ENCODE results near the gene GRK2.
A peak's percentile ranks its signal among the peaks of the same experiment; 100 is the strongest.

The GRK2 gene

GRCh38 chr11:67292671-67293070 lies 26.4 kb downstream of the GRK2 start:
- in situ Hi-C loops (cut with HindIII; ENCODE audit: low sequenced_read_pairs) = no loop called here
- DNase-seq (ENCODE audit: low read depth, low spot score) = no peak
- no peak overlapping the region for H3K4me3 ChIP-seq (ENCODE audit: low read depth, low read length)
- no peak for TF ChIP-seq CTCF (IDR thresholded peaks at IDR 0.05; ENCODE audit: low read depth, low read length)

GRCh38 chr11:67293090-67293489 lies 26.8 kb downstream of the GRK2 start:
- TF ChIP-seq CTCF (IDR thresholded peaks at IDR 0.05; ENCODE audit: low read depth, low read length) = no peak
- H3K4me3 ChIP-seq (ENCODE audit: low read depth, low read length) = no peak overlapping the region
- peak; percentile 18 for DNase-seq (ENCODE audit: low read depth, low spot score)
- in situ Hi-C loops (cut with HindIII; ENCODE audit: low sequenced_read_pairs) = no loop called here

GRCh38 chr11:67295846-67296245 lies 29.6 kb downstream of the GRK2 start:
- no peak overlapping the region for H3K4me3 ChIP-seq (ENCODE audit: low read depth, low read length)
- DNase-seq (ENCODE audit: low read depth, low spot score) = no peak

DNA sequence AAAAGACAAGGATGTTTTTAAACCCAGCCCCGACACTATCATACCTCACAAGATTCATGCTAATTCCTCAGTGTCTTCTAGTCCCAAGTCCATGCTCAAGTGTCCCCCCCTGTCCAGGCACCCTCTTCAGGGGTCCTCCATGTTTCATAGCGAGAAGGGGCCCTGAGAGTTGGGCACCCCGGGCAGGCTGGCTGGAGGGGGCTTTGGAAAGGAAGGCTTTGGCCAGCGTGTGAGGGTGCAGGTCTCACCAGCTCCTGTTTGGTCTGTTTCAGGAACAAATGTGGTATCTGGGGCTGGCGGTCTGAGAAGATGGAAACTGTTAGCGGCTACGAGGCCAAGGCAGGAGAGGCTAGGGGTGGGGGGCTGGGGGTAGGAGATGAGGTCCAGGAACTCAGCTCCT lies 32.5 kb downstream of the GRK2 start:
- no peak for DNase-seq (ENCODE audit: low read depth, low spot score)
- in situ Hi-C loops (cut with HindIII; ENCODE audit: low sequenced_read_pairs) = no loop called here
- H3K4me3 ChIP-seq (ENCODE audit: low read depth, low read length) = no peak overlapping the region
- TF ChIP-seq CTCF (IDR thresholded peaks at IDR 0.05; ENCODE audit: low read depth, low read length) = no peak

More at GRCh38 chr11:67295846-67296245, 29.6 kb downstream of the GRK2 start:
- TF ChIP-seq CTCF (IDR thresholded peaks at IDR 0.05; ENCODE audit: low read depth, low read length) = no peak
- in situ Hi-C loops (cut with HindIII; ENCODE audit: low sequenced_read_pairs) = no loop called here

DNA sequence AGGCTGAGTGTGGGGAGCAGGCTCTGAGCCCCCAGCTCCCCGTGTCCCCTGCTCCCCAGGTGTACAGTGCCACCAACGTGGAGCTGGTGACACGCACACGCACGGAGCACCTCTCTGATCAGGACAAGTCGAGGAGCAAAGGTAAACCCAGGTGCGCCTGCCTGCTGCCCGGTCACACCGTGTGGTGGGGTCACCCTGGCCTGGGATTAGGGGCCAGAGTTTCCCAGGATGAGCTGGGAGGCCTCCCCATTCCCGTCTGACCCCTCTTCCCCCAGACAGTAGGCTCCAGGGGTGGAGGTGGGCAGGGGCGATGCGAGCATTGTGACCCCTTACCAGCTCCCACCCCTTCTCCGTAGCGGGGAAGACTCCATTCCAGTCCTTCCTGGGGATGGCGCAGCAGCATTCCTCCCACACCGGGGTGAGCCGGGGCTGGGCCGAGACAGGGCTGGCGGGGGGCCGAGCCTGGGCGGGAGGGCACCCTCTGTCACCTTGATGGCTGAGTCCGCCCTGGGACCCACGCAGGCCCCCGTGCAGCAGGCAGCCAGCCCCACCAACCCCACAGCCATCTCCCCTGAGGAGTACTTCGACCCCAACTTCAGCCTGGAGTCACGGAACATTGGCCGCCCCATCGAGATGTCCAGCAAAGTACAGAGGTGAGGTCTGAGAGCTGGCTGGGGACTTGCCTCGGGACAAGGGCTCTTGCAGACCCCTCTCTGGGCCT lies 33.4 kb downstream of the GRK2 start:
- in situ Hi-C loops (cut with HindIII; ENCODE audit: low sequenced_read_pairs) = no loop called here
- no peak for TF ChIP-seq CTCF (IDR thresholded peaks at IDR 0.05; ENCODE audit: low read depth, low read length)
- no peak overlapping the region for H3K4me3 ChIP-seq (ENCODE audit: low read depth, low read length)
- no peak for DNase-seq (ENCODE audit: low read depth, low spot score)

- DNase-seq (ENCODE audit: low read depth, low spot score) = no peak
- no peak for TF ChIP-seq CTCF (IDR thresholded peaks at IDR 0.05; ENCODE audit: low read depth, low read length)
- in situ Hi-C loops (cut with HindIII; ENCODE audit: low sequenced_read_pairs) = no loop called here
- H3K4me3 ChIP-seq (ENCODE audit: low read depth, low read length) = no peak overlapping the region
Measured at GRCh38 chr11:67300256-67300755, 34.0 kb downstream of the GRK2 start.

Measured in astrocyte of the spinal cord (primary cell).